SU-DHL-6 (cell line): ENCODE results near the gene CYB561.

Source experiments
- CTCF ChIP-seq: fragments of 200-600 bp; sonication (generic); IDR thresholded peaks from one replicate; pipeline ENCODE4 v1.5.1; 2017; ENCODE audit warnings: antibody characterized with exemption, mild to moderate bottlenecking, low read length, moderate library complexity; ENCODE audit not compliant: insufficient read depth, poor library complexity, severe bottlenecking
- EZH2phosphoT487 ChIP-seq: fragments of 200-600 bp; sonication (generic), shearing (Covaris generic); conservative IDR thresholded peaks from 2 replicates; pipeline ENCODE4 v1.6.1; 2018; ENCODE audit warnings: mild to moderate bottlenecking, antibody characterized with exemption, low read length, moderate library complexity, mixed read lengths

- TF ChIP-seq CTCF, result no peak
- no peak for TF ChIP-seq EZH2phosphoT487
Measured at GRCh38 chr17:63434951-63435571, 11.0 kb downstream of the CYB561 start.
